ENCODE data around the gene MAPK8IP2. TPM values are rescaled to one million over a fixed set of nuclear protein-coding genes. Genes with fewer than 3 reads are reported as not detected.

Gene MAPK8IP2
- total RNA-seq, 1 experiment from 2014 or later: 7.8 TPM

DNA sequence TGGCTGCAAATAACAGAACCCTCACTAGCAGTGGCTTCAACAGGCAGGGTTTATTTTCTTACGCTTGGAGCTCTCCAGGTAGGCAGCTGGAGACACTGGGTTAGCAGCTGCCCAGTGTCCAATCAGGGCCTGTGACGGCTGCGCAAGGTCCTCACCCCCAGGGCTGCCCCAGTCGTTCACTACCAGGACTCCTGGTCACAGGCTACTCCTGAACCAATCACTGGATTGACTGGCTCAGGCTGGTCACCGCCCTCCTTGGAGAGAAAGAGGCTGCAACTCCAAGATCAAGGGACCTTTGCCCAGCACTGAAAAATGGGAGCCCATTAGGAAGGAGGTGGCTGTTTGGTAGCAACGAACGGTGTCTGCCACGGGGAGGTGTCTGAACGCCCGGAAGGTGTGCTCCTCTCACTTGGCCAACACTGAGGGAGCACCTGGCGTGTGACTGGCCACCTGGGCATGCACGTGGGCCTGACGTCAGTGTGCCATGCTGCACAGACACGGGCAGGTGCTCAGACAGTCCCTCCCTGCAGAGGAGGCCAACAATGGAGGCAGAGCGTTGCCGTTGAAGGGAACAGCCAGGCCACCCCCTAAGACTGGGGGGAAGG is 22.2 kb downstream of the MAPK8IP2 start:
- ChIA-PET CTCF (no interaction called here), POLR2A (ENCODE audit: low non-redundant PET) (interaction anchor here (0.6 kb wide), 1 partner anchor 52 kb away, joined by 4 read pairs; no protein-coding TSS in a partner anchor)
- DNase-seq (ENCODE audit: low spot score): no peak
- H3K9me3 ChIP-seq (ENCODE audit: low read depth, low read length, poor library complexity, severe bottlenecking): no peaks in the 10 kb centered on the region
- TF ChIP-seq EZH2 (IDR thresholded peaks at IDR 0.05; ENCODE audit: borderline replicate concordance, low read depth, low read length, poor library complexity, severe bottlenecking): no peak
- TF ChIP-seq, protein P1, sequence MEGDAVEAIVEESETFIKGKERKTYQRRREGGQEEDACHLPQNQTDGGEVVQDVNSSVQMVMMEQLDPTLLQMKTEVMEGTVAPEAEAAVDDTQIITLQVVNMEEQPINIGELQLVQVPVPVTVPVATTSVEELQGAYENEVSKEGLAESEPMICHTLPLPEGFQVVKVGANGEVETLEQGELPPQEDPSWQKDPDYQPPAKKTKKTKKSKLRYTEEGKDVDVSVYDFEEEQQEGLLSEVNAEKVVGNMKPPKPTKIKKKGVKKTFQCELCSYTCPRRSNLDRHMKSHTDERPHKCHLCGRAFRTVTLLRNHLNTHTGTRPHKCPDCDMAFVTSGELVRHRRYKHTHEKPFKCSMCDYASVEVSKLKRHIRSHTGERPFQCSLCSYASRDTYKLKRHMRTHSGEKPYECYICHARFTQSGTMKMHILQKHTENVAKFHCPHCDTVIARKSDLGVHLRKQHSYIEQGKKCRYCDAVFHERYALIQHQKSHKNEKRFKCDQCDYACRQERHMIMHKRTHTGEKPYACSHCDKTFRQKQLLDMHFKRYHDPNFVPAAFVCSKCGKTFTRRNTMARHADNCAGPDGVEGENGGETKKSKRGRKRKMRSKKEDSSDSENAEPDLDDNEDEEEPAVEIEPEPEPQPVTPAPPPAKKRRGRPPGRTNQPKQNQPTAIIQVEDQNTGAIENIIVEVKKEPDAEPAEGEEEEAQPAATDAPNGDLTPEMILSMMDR (conservative IDR thresholded peaks at IDR 0.05; ENCODE audit: low read depth, low read length): no peak
- no peaks in the 10 kb centered on the region for H3K27me3 ChIP-seq (replicated peaks; ENCODE audit: insufficient read depth, low read depth, low read length, poor library complexity)
- H3K27ac ChIP-seq (ENCODE audit: low read depth, low read length, poor library complexity, severe bottlenecking): no peak overlapping the region
- BruUV-seq (replicated peaks): no TSS peak
- H3K4me1 ChIP-seq (ENCODE audit: insufficient read depth, low read length, poor library complexity, severe bottlenecking): peaks cover 19% of the 10 kb centered on the region
- H3K4me3 ChIP-seq (ENCODE audit: low read depth, low read length, poor library complexity, severe bottlenecking): no peak overlapping the region
- intact Hi-C loops (cut with micrococcal nuclease; ENCODE audit: unreplicated experiment): loop anchor here (5.0 kb wide), 2 partner anchors 69 to 476 kb away; no protein-coding TSS in a partner anchor
- H3K36me3 ChIP-seq (ENCODE audit: insufficient read depth, low read length, poor library complexity, severe bottlenecking): no peaks in the 10 kb centered on the region

DNA sequence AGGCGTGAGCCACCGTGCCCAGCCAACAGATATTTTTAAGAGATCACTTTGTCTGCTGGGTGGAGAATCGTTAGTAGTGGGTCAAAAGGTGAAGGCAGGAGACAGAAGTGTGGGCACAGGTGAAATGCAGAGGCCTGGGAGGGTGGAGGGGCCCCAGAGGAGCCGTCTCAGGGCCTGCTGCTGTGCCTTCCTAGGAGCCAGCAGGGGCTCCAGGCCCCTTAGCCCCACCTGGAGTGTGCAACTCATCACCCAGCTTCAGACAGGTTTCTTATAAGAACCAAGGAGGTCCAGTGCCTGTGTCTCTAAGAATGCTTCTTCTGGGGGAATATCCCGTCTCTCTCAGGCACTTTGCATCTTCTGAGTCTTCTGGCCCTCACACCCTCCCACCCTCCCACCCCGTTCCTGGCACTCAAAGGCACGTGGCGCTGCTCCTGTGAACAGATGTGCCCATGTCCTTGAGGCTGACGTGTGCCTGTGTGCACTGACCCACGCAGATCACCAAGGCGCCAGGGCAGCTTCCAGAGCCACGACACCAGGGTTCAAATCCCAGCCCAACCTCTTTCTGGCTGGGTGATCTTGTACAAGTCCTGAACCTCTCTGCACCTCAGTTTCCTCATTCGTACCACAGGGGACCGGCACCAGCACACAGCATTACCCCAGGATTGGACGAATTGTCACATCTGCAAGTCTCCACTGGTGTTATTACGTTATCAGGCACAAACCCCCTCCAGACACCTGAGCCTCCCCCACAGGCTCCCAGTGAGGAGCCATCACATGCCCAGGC is 23.9 kb downstream of the MAPK8IP2 start:
- DNase-seq (ENCODE audit: low spot score): no peak
- intact Hi-C loops (cut with micrococcal nuclease; ENCODE audit: unreplicated experiment): loop anchor here (5.0 kb wide), 2 partner anchors 68 to 477 kb away; no protein-coding TSS in a partner anchor
- H3K27ac ChIP-seq (ENCODE audit: low read depth, low read length, poor library complexity, severe bottlenecking): no peak overlapping the region
- no TSS peak for BruUV-seq (replicated peaks)
- H3K4me1 ChIP-seq (ENCODE audit: insufficient read depth, low read length, poor library complexity, severe bottlenecking): peaks cover 19% of the 10 kb centered on the region
- no peaks in the 10 kb centered on the region for H3K27me3 ChIP-seq (replicated peaks; ENCODE audit: insufficient read depth, low read depth, low read length, poor library complexity)
- H3K36me3 ChIP-seq (ENCODE audit: insufficient read depth, low read length, poor library complexity, severe bottlenecking): no peaks in the 10 kb centered on the region
- ChIA-PET POLR2A (ENCODE audit: low non-redundant PET) (no interaction called here), CTCF (no interaction called here)
- H3K4me3 ChIP-seq (ENCODE audit: low read depth, low read length, poor library complexity, severe bottlenecking): no peak overlapping the region
- no peak for TF ChIP-seq EZH2 (IDR thresholded peaks at IDR 0.05; ENCODE audit: borderline replicate concordance, low read depth, low read length, poor library complexity, severe bottlenecking)
- TF ChIP-seq, protein P1 (conservative IDR thresholded peaks at IDR 0.05; ENCODE audit: low read depth, low read length): no peak
- no peaks in the 10 kb centered on the region for H3K9me3 ChIP-seq (ENCODE audit: low read depth, low read length, poor library complexity, severe bottlenecking)

DNA sequence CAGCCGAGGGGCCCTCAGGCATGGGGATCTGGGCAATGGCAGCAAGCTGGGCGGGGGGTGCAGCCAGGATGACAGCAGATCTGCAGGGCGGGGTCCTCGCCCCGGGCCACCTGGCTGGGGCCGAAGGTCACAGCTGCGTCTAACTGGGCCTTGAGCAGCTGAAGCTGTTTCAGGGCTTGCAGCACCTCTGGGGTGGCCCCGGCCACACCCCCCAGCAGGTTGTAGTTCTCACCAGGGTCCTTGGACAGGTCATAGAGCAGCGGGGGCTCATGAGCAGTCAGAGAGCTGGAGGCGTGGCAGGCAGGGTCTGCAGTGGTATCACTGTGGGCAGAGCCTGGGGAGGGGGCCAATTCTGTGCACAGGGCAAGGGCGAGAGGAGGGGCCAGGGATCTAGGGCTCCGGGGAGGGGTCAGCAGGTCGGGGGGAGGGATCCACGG is 24.6 kb downstream of the MAPK8IP2 start:
- H3K27ac ChIP-seq (ENCODE audit: low read depth, low read length, poor library complexity, severe bottlenecking): no peak overlapping the region
- no peaks in the 10 kb centered on the region for H3K9me3 ChIP-seq (ENCODE audit: low read depth, low read length, poor library complexity, severe bottlenecking)
- POLR2A ChIA-PET (ENCODE audit: low non-redundant PET): no interaction called here
- no TSS peak for BruUV-seq (replicated peaks)
- no peak overlapping the region for H3K4me3 ChIP-seq (ENCODE audit: low read depth, low read length, poor library complexity, severe bottlenecking)
- peaks cover 19% of the 10 kb centered on the region for H3K4me1 ChIP-seq (ENCODE audit: insufficient read depth, low read length, poor library complexity, severe bottlenecking)
- no peaks in the 10 kb centered on the region for H3K27me3 ChIP-seq (replicated peaks; ENCODE audit: insufficient read depth, low read depth, low read length, poor library complexity)
- no peak for DNase-seq (ENCODE audit: low spot score)
- intact Hi-C loops (cut with micrococcal nuclease; ENCODE audit: unreplicated experiment): no loop called here
- TF ChIP-seq, protein P1 (conservative IDR thresholded peaks at IDR 0.05; ENCODE audit: low read depth, low read length): no peak
- TF ChIP-seq EZH2 (IDR thresholded peaks at IDR 0.05; ENCODE audit: borderline replicate concordance, low read depth, low read length, poor library complexity, severe bottlenecking): no peak
- CTCF ChIA-PET: no interaction called here
- no peaks in the 10 kb centered on the region for H3K36me3 ChIP-seq (ENCODE audit: insufficient read depth, low read length, poor library complexity, severe bottlenecking)
